ENCODE data around the gene CACNG4. TPM values are rescaled to one million over a fixed set of nuclear protein-coding genes. Genes with fewer than 3 reads are reported as not detected.

Gene CACNG4
- total RNA-seq, 2 donors from 2014 or later = not detected

DNA sequence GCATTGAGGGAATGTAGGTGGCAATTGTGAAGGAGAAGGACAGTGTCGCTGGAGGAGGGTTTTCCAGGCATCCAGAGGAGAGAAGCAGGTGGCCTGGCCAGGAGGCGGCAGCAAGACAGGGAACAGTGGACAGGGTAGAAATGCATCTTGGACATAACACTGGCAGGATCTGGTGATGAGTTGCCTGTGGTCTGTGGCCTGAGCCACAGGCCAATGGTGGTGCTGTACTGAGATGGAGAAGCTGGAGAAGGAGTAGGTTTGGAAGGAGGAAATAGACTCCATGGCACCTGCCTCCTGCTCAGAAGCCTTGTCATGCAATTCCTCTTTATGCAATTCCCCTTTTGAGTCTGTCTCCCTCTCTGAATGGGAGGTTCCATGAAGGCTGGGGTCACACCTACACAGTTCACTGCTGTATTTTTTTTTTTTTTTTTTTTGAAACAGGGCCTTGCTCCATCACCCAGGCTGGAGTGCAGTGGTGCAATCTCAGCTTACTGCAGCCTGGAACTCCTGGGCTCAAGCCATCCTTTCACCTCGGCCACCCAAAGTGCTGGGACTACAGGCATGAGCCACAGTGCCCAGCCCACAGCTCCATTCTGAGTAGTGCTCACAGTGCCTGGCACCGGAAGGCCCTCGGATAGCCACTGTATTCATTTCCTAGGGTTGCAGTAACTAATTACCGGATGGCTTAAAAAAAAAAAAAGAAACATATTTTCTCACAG is 13.5 kb upstream of the CACNG4 start:
- H3K4me3 Mint-ChIP-seq = no peak overlapping the region
- H3K27me3 Mint-ChIP-seq = peaks cover 27% of the 10 kb centered on the region
- no peak overlapping the region for H3K27ac Mint-ChIP-seq
- no peak for ATAC-seq (replicated peaks)
- H3K9me3 Mint-ChIP-seq = no peaks in the 10 kb centered on the region
- H3K36me3 Mint-ChIP-seq (ENCODE audit: low read depth) = no peaks in the 10 kb centered on the region
- no peaks in the 10 kb centered on the region for H3K4me1 Mint-ChIP-seq

DNA sequence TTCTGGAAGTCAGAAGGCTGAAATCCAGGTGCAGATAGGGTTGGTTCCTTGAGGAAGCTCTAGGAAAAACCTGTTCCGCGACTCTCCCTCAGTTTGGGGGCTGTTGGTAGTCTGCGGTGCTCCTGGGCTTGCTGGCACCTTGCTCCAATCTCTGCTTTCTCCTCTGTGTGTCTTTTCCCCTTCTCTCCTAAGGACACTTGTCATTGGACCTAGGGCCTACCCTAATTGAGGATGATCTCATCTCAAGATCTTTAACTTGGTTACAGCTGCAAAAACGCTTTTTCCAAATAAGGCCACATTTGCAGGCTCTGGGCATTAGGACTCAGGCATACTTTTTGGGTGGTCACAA is 12.9 kb upstream of the CACNG4 start:
- no peak for ATAC-seq (replicated peaks)
- no peaks in the 10 kb centered on the region for H3K4me1 Mint-ChIP-seq
- no peak overlapping the region for H3K27ac Mint-ChIP-seq
- H3K27me3 Mint-ChIP-seq = peaks cover 22% of the 10 kb centered on the region
- H3K36me3 Mint-ChIP-seq (ENCODE audit: low read depth) = no peaks in the 10 kb centered on the region
- no peaks in the 10 kb centered on the region for H3K9me3 Mint-ChIP-seq
- H3K4me3 Mint-ChIP-seq = no peak overlapping the region

DNA sequence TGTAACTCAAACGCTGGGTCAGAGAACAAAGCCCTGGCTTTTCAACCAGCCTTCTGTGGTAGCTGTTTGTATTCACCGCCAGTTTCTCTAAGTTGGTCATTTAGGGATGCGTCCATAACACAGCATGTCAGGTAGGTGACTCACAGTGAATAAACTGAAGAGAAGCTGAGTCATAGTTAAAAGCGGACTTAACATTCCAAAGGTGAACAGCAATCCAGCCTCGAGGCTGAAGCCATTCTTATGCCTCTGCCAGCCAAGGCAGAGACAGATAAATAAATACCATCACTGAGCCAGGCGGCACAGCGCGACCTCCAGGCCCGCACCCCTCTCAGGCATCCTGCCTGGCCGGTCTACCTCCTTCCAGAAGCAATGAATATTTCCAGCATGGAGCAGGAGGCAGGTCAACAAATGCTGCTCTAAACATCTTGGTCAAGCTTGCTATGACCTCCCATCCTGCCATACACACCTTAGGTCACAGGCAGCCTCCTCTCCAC is 12.4 kb upstream of the CACNG4 start:
- ATAC-seq (replicated peaks) = no peak
- H3K4me1 Mint-ChIP-seq = no peaks in the 10 kb centered on the region
- no peak overlapping the region for H3K27ac Mint-ChIP-seq
- no peaks in the 10 kb centered on the region for H3K36me3 Mint-ChIP-seq (ENCODE audit: low read depth)
- H3K27me3 Mint-ChIP-seq = peaks cover 18% of the 10 kb centered on the region
- H3K4me3 Mint-ChIP-seq = no peak overlapping the region
- H3K9me3 Mint-ChIP-seq = no peaks in the 10 kb centered on the region

DNA sequence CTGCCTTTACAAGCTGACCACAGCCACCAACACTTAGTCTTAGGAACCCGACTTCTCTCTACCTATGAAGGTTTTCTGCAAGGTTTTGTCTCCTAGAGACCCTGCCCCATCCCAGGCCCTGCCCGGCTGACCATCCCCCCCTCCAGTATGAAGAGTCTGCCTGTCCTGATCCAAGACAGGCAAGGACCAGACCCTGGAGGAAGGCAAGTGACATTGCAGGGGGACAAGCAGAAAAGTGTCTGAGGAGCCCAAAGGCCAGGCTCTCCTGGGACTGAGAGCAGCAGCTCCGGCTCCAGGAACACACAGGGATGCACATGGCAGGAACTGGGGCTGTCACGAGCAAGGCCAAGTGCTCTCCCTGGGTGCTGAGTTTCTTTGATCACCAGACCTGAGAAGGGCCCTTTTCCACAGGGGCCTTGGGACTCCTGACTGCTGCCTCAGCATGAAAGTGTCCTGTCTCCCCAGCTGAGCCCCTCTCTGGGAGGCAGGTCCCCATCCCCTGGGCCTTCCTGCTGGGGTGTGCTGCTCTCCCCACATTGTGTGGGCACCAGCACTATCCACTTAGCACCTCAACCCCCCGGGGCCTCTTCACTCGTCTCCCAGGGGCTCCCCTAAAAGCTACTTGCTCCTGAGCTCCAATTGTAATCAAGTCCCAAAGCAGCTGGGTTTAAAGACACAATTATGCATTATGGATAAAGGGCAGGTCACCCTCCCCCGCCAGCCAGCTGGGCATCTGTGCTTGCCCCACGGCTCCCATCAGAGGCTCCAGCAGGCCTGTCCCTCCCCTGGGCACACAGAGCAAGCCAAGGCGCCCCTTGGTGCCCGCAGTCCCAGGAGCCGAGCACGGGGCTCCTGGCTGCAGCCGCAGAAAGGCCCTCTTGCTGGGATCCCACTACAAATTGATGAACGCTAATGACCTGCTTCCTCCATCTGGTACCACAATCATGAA is 11.6 kb upstream of the CACNG4 start:
- no peak for ATAC-seq (replicated peaks)
- Mint-ChIP-seq H3K9me3 (no peaks in the 10 kb centered on the region), H3K36me3 (ENCODE audit: low read depth) (no peaks in the 10 kb centered on the region), H3K4me3 (no peak overlapping the region), H3K27me3 (peaks cover 18% of the 10 kb centered on the region), H3K27ac (no peak overlapping the region), H3K4me1 (no peaks in the 10 kb centered on the region)

DNA sequence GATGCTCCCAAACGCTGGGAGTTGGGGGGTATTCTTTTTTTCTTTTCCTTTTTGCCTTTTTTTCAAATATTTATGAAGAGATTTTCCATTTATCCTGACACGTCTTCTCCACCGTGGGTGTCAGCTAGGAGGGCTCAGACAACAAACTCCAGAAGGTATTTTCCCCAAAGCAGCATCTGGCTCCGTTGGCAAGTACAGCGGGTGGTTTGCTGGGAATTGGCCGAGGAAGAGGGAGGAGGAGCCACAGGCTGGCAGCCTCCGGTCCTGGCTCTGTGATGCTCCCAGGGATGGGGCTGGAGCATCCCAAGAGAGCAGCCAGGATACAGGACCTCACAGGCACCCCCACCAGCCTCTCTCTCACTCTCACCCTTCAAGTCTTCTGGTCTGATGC is 10.9 kb upstream of the CACNG4 start:
- no peak for ATAC-seq (replicated peaks)
- Mint-ChIP-seq H3K9me3 (no peaks in the 10 kb centered on the region), H3K4me1 (no peaks in the 10 kb centered on the region), H3K4me3 (no peak overlapping the region), H3K36me3 (ENCODE audit: low read depth) (no peaks in the 10 kb centered on the region), H3K27ac (no peak overlapping the region), H3K27me3 (peaks cover 12% of the 10 kb centered on the region)

DNA sequence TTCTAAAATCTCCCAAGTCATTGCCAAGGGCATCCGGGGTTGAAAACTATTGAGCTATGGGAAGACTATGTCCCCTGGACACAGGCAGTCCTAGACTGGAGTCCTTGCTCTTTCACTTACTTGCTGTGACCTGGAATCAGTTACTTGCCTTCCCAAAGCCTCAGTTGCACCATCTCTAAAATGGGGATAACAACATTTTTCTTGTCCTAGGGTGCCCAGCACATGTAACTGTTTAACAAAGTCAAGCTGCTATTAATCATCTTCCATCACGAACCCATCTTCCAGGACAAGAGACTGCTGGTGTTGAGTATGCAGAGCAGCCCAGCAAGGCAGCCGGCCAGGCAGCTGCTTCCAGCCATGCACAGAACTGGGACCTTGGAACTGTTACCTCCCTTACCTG is 9.9 kb upstream of the CACNG4 start:
- Mint-ChIP-seq H3K27ac (no peak overlapping the region), H3K4me3 (no peak overlapping the region), H3K27me3 (peaks cover 4% of the 10 kb centered on the region), H3K9me3 (no peaks in the 10 kb centered on the region), H3K4me1 (no peaks in the 10 kb centered on the region), H3K36me3 (ENCODE audit: low read depth) (no peaks in the 10 kb centered on the region)
- ATAC-seq (replicated peaks) = no peak

DNA sequence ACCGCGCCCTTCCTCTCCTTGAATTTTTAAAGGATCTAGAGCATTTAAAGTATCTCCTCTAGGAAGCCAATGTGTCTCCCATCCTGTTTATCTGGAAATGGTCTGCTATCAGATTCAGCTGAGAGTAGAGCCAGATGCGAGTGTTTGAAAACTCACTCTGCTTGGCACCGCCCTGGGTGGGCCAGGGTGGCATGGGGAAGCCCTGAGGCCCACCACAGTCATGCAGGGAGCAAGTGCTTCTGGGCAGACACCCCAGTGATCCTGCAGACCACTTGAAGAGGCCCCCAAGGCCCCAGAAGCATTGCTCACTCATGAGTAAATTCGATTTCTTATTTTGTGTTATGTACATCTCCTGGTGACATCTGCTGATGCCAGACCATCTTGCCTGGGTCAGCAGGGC is 8.7 kb upstream of the CACNG4 start:
- Mint-ChIP-seq H3K9me3 (no peaks in the 10 kb centered on the region), H3K4me1 (no peaks in the 10 kb centered on the region), H3K27ac (no peak overlapping the region), H3K36me3 (ENCODE audit: low read depth) (no peaks in the 10 kb centered on the region), H3K4me3 (no peak overlapping the region), H3K27me3 (peaks cover 3% of the 10 kb centered on the region)
- ATAC-seq (replicated peaks) = no peak

DNA sequence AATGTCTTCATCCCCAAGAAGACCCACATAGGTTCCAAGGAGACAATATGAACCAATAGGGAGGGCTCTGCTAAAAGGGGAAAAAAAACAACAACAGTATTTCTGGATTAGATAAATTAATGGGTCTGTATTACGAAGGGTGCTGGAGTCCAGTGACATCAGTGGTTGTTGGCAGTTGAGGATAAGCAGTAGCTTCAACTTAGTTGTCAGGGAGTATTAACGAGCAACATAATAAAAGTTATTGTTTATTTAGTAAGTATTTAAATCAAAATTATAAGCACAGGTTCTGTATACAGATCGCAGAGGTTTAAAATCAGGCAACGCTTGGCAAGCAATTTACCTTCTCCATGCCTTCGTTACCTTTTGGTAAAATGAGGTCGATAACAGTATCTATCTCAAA is 7.6 kb upstream of the CACNG4 start:
- Mint-ChIP-seq H3K27ac (no peak overlapping the region), H3K36me3 (ENCODE audit: low read depth) (no peaks in the 10 kb centered on the region), H3K9me3 (no peaks in the 10 kb centered on the region), H3K27me3 (peaks cover 3% of the 10 kb centered on the region), H3K4me1 (no peaks in the 10 kb centered on the region), H3K4me3 (no peak overlapping the region)
- no peak for ATAC-seq (replicated peaks)

DNA sequence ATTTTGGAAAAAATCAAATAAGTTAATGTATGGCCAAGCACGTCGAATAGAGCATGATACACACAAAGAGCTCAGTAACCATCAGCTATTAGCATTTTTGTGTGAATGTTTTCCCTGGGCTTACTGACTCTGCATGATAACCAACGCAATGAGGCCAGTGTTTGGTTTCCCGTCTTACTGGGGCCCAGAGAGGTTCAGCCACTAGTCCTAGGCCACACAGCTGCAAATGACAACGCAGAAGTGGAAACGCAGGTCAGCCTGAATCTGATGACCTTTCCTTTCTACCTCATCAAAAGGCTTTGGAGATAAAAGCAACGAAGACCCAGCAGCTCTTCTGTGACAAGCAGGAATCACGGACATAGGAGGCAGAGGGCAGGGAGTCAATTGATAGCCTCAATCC is 7.2 kb upstream of the CACNG4 start:
- no peak overlapping the region for H3K27ac Mint-ChIP-seq
- H3K4me1 Mint-ChIP-seq = no peaks in the 10 kb centered on the region
- H3K4me3 Mint-ChIP-seq = no peak overlapping the region
- H3K27me3 Mint-ChIP-seq = peaks cover 6% of the 10 kb centered on the region
- H3K9me3 Mint-ChIP-seq = no peaks in the 10 kb centered on the region
- H3K36me3 Mint-ChIP-seq (ENCODE audit: low read depth) = no peaks in the 10 kb centered on the region
- ATAC-seq (replicated peaks) = no peak

DNA sequence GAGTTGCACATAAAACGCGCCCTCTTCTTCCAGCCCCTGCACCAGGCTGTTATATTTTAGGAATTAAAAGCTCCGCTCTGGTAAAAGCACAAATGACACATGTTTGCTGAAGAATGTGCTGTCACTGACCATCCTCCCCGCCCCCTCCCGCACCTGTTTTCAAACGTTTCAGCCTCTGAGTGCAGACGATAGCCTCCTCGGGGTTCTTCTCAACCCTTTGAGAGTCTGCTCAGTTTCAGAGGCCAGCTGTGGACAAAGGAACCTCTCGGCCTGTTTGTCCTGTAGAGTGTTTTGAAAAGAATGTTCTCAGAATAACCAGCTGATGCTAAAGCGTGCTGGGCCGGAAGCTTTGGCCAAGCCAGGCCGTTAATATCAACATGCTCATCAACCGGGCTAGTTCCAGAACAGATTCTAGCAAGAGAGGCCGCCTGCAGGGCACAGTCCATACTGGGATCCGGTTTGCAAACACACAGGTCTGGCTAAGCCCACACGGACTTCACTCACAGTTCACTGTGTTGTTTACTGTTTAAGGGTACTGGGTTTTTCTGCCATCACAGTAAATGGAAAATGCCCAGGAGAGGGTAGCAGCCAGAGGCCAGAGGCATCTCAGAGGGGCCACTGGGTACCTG is 6.4 kb upstream of the CACNG4 start:
- no peak overlapping the region for H3K4me3 Mint-ChIP-seq

DNA sequence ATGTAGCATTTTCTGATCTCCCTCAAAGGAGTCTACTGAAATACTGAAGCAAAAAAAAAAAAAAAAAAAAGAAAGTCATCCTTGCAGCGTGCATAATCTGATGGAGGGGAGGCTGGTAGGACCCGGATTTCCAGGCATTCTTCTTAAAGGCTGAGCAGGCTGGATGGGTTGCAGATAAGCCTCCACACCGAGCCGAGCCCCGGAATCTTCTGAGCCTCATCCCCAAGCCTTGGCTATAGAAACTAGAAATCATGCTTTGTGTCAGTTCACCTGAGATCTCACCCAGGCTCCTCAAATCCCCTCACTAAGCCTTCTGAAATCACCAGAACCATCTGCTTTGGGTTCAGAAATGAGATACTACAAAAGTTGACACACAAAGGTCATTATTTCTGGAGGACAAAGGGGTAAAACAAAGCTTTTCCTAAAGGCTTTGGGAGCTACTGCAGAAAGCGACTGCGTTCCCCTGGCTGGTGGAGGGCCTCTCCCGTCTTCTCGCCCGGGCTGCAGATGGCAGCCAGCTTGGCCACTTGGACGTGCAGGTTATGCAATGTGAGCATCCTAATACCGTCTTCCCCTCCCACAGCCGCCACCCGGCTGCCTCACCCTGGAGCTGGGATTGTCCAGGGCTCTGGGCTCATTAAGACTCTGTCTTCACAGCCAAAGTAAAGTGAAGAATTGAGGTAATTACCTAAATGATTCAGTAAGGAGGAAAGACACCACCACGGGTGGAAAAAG is 4.7 kb upstream of the CACNG4 start:
- H3K4me3 Mint-ChIP-seq = no peak overlapping the region
- H3K4me1 Mint-ChIP-seq = no peaks in the 10 kb centered on the region
- ATAC-seq (replicated peaks) = no peak
- peaks cover 25% of the 10 kb centered on the region for H3K27me3 Mint-ChIP-seq
- no peaks in the 10 kb centered on the region for H3K9me3 Mint-ChIP-seq
- no peaks in the 10 kb centered on the region for H3K36me3 Mint-ChIP-seq (ENCODE audit: low read depth)
- no peak overlapping the region for H3K27ac Mint-ChIP-seq

More for the DNA sequence above, 6.4 kb upstream of the CACNG4 start:
- no peak for ATAC-seq (replicated peaks)
- H3K9me3 Mint-ChIP-seq = no peaks in the 10 kb centered on the region
- no peaks in the 10 kb centered on the region for H3K36me3 Mint-ChIP-seq (ENCODE audit: low read depth)
- H3K27me3 Mint-ChIP-seq = peaks cover 13% of the 10 kb centered on the region
- no peaks in the 10 kb centered on the region for H3K4me1 Mint-ChIP-seq
- no peak overlapping the region for H3K27ac Mint-ChIP-seq

DNA sequence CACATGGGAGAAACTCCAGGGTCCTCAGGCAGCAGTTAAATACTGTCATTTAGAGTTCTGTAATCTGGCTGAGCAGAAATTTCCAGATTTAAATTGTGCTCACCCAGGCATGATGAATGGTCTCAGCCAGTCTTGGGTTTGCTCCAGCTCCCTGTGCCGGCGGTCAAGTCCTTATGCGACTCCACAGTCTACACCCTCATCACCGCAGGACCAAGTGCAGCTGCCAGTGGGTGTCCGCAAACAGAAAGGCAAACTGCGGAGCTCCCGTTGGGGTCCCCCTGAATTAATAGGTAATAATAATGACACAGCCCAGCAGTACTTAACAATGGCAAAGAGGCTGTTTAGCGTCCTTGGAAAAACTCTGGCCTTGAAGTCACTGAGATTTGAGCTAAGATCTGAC is 3.9 kb upstream of the CACNG4 start:
- ATAC-seq (replicated peaks) = no peak
- Mint-ChIP-seq H3K27me3 (peaks cover 25% of the 10 kb centered on the region), H3K27ac (no peak overlapping the region), H3K4me1 (no peaks in the 10 kb centered on the region), H3K4me3 (no peak overlapping the region), H3K36me3 (ENCODE audit: low read depth) (no peaks in the 10 kb centered on the region), H3K9me3 (no peaks in the 10 kb centered on the region)

DNA sequence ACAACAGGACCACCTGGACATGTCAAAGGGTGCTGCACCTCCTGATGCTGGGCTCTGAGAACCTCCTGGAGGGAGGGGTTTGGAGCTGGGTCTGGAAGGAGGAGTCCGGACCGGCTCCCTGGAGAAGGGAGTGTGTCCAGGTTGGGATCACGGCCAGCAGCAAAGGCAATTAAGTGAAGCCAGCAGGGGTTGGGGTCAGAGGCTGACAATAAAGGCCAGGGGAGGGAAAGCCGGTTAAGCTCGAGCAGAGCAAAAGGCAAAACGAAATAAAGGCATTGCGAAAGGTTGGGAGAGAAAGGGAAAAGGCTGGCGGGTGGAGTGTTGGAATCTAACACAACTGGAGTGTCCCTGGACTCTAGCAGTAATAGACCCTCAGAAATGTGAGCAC is 992 bp upstream of the CACNG4 start:
- Mint-ChIP-seq H3K36me3 (ENCODE audit: low read depth) (no peaks in the 10 kb centered on the region), H3K27me3 (peaks cover 45% of the 10 kb centered on the region), H3K9me3 (no peaks in the 10 kb centered on the region), H3K4me3 (peak overlapping the region; percentile 57), H3K27ac (no peak overlapping the region), H3K4me1 (no peaks in the 10 kb centered on the region)
- no peak for ATAC-seq (replicated peaks)

Data from activated T-helper 17 cell treated with anti-CD3 and anti-CD28 coated beads, Interleukin-2, amount 50 U/mL, for 72 hours (primary cell).